ENCODE measurements around the gene KIF12.
"Not testable (repeated sequence)": the region's sequence is repeated elsewhere in the genome, so short reads cannot be mapped to it uniquely, and the experiment has no call there.

Gene KIF12

GRCh38 chr9:114131808-114132549 is 32.9 kb upstream of the KIF12 start:
- H3K27me3 ChIP-seq (ENCODE audit: insufficient read depth, low read depth, severe bottlenecking), result no peaks in the 10 kb centered on the region
- no peak overlapping the region for H3K4me3 ChIP-seq (ENCODE audit: low read depth, low read length)
- DNase-seq, result no peak
- peaks cover 15% of the 10 kb centered on the region for H3K9me3 ChIP-seq (ENCODE audit: severe bottlenecking)
- H3K27ac ChIP-seq, result peak overlapping the region; percentile 1; the same call in 1 of the 2 replicates
- TF ChIP-seq, protein P1, sequence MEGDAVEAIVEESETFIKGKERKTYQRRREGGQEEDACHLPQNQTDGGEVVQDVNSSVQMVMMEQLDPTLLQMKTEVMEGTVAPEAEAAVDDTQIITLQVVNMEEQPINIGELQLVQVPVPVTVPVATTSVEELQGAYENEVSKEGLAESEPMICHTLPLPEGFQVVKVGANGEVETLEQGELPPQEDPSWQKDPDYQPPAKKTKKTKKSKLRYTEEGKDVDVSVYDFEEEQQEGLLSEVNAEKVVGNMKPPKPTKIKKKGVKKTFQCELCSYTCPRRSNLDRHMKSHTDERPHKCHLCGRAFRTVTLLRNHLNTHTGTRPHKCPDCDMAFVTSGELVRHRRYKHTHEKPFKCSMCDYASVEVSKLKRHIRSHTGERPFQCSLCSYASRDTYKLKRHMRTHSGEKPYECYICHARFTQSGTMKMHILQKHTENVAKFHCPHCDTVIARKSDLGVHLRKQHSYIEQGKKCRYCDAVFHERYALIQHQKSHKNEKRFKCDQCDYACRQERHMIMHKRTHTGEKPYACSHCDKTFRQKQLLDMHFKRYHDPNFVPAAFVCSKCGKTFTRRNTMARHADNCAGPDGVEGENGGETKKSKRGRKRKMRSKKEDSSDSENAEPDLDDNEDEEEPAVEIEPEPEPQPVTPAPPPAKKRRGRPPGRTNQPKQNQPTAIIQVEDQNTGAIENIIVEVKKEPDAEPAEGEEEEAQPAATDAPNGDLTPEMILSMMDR (IDR thresholded peaks at IDR 0.05; ENCODE audit: low read depth, low read length), result no peak
- H3K36me3 ChIP-seq, result no peaks in the 10 kb centered on the region

DNA sequence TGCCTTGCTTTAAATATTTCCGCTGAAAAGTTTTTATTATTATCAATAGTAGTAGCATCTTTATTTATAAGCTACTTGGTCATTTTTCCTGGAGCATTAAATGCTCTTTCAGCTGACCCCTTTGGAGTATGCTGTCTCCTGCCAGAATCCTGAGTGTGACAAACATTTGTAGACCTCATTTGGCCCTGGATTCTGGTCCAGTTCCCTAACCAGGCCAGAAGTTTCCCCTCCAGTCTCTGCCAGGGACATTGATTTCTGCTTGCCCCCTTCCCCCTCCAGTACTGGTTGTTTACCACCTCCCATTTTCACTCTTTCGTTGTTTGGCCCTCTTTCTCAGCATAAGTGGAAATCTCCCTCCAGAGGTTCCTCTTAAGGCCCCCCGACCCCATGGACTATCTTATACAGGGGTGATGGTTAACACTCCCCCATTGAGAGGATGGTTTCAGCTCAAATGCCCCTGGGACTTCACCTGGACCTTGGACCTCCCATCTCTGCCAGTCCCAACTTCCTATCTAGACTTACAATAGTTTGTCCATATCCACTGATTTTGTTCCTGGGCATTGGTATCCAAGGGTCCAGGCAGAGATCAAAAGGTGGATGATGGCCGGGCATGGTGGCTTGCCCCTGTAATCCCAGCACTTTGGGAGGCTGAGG is 31.7 kb upstream of the KIF12 start:
- no peaks in the 10 kb centered on the region for H3K27me3 ChIP-seq (ENCODE audit: insufficient read depth, low read depth, severe bottlenecking)
- H3K9me3 ChIP-seq (ENCODE audit: severe bottlenecking), result peaks cover 11% of the 10 kb centered on the region
- no peaks in the 10 kb centered on the region for H3K36me3 ChIP-seq
- no peak overlapping the region for H3K27ac ChIP-seq
- no peak overlapping the region for H3K4me3 ChIP-seq (ENCODE audit: low read depth, low read length)
- DNase-seq, result no peak
- TF ChIP-seq, protein P1 (IDR thresholded peaks at IDR 0.05; ENCODE audit: low read depth, low read length), result no peak

GRCh38 chr9:114130141-114130540 is 31.0 kb upstream of the KIF12 start:
- Histone ChIP-seq H3K36me3 (no peaks in the 10 kb centered on the region), H3K27ac (no peak overlapping the region), H3K9me3 (ENCODE audit: severe bottlenecking) (peaks cover 11% of the 10 kb centered on the region), H3K4me3 (ENCODE audit: low read depth, low read length) (no peak overlapping the region), H3K27me3 (ENCODE audit: insufficient read depth, low read depth, severe bottlenecking) (no peaks in the 10 kb centered on the region)
- TF ChIP-seq, protein P1 (IDR thresholded peaks at IDR 0.05; ENCODE audit: low read depth, low read length), result no peak
- no peak for DNase-seq

DNA sequence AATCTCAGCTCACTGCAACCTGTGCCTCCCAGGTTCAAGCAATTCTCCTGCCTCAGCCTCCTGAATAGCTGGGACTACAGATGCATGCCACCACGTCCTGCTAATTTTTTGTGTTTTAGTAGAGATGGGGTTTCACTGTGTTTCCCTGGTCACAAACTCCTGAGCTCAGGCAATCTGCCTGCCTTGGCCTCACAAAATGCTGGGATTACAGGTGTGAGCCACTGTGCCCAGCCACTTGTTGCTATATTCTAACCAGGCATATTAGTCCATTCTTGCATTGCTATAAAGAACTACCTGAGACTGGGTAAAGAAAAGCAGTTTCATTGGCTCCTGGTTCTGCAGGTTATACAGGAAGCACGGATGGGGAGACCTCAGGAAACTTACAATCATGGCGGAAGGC is 29.7 kb upstream of the KIF12 start:
- not testable (repeated sequence) for H3K36me3 ChIP-seq; H3K4me3 ChIP-seq (ENCODE audit: low read depth, low read length); H3K27me3 ChIP-seq (ENCODE audit: insufficient read depth, low read depth, severe bottlenecking); H3K27ac ChIP-seq; DNase-seq
- H3K9me3 ChIP-seq (ENCODE audit: severe bottlenecking), result peaks cover 11% of the 10 kb centered on the region

- DNase-seq, result no peak
- TF ChIP-seq, protein P1 (IDR thresholded peaks at IDR 0.05; ENCODE audit: low read depth, low read length), result no peak
- H3K36me3 ChIP-seq, result no peaks in the 10 kb centered on the region
- H3K27me3 ChIP-seq (ENCODE audit: insufficient read depth, low read depth, severe bottlenecking), result no peaks in the 10 kb centered on the region
- no peak overlapping the region for H3K4me3 ChIP-seq (ENCODE audit: low read depth, low read length)
- peaks cover 11% of the 10 kb centered on the region for H3K9me3 ChIP-seq (ENCODE audit: severe bottlenecking)
- no peak overlapping the region for H3K27ac ChIP-seq
Measured at GRCh38 chr9:114126247-114127060, 27.4 kb upstream of the KIF12 start.

DNA sequence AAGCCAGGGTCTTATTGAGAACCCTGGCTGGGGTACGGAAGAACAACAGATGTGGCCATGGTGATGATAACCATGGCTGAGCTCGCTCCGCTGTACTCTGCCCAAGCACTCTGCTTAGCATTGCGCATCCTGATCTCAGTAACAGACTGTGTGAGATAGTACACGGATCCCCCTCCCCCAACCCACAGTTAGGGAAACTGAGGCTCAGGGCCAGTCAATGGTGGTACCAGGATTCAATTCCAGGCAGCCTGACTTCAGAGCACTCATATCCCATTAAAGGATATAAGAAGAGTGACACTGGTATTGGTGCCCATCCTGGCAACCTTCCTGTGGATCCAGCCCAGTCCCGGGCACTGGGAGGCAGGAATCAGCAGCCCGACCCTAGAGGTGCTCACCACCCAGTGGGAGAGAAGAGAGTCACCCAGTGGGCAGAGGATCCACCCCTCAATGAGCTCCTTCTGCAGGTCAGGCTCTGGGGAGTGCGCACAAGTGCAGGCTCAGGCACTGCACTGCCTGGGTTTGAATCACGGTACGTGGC is 26.5 kb upstream of the KIF12 start:
- H3K27ac ChIP-seq, result no peak overlapping the region
- TF ChIP-seq, protein P1 (IDR thresholded peaks at IDR 0.05; ENCODE audit: low read depth, low read length), result no peak
- no peak for DNase-seq
- H3K27me3 ChIP-seq (ENCODE audit: insufficient read depth, low read depth, severe bottlenecking), result no peaks in the 10 kb centered on the region
- no peak overlapping the region for H3K4me3 ChIP-seq (ENCODE audit: low read depth, low read length)
- peaks cover 11% of the 10 kb centered on the region for H3K9me3 ChIP-seq (ENCODE audit: severe bottlenecking)
- no peaks in the 10 kb centered on the region for H3K36me3 ChIP-seq
